ENCODE results near the gene DHCR7. TPM values are rescaled to one million over a fixed set of nuclear protein-coding genes. Genes with fewer than 3 reads are reported as not detected.

Gene DHCR7
- total and polyA plus RNA-seq, 2 experiments from 2014 or later: 13.6 to 15.7 TPM

DNA sequence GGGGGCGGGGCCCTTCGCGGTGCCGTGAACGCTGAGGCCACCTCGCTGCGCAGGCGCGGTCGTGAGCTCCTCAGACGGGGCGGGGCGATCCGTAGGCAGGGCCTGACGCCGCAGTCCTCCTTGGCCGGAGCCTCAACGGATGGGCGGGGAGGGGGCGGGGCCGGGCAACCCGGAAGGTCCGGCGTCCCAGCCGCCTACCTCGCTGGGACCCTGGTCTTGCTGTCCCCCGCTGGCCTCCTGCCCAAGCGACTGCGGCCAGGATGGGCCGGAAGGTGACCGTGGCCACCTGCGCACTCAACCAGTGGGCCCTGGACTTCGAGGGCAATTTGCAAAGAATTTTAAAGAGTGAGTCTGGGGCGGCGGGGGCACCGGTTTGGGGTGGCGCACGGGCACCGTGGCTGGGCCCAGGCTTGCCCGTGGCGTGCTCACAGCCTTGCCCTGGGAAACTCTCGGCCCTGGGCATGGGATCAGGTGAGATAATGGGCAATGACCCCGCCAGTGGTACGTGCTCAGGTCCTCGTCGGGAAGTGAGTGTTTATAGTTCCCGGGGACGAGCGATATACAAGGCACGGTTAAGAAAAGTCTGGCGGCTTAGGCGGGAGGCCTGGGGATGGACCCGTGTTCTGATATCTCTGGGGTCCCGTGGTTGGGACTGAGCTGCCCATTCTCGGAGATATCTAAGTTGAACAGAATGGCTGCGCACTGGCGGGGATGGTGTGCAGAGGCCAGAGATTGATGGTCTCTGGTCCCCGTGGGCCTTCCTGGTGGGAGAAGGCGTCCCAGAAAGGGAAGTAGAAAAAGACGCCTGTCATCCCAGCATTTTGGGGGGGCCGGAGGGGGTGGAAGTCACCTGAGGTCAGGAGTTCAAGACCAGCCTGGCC lies 5.1 kb upstream of the DHCR7 start, which contains the start of gene NADSYN1:
TSS of gene NADSYN1 (plus strand) at position 167 of the 881 bp plus-strand sequence. CDS start at position 261, 94 bp downstream.
- Histone ChIP-seq H4K20me1 (ENCODE audit: insufficient read depth) (no peaks in the 10 kb centered on the region), H3K79me2 (ENCODE audit: insufficient read depth) (peaks cover 19% of the 10 kb centered on the region), H3K27me3 (replicated peaks; ENCODE audit: insufficient read depth) (no peaks in the 10 kb centered on the region), H3K9me2 (ENCODE audit: insufficient read depth) (no peaks in the 10 kb centered on the region), H3K27ac (peak within 1 kb of the TSS; percentile 23), H3K36me3 (ENCODE audit: low read depth) (peaks cover 15% of the 10 kb centered on the region; the same call in 1 of the 2 replicates), H2AFZ (peak within 1 kb of the TSS; percentile 92), H3K4me2 (ENCODE audit: unreplicated experiment) (peak within 1 kb of the TSS; percentile 95), H3K9me3 (ENCODE audit: low read depth) (no peaks in the 10 kb centered on the region), H3K4me1 (ENCODE audit: insufficient read depth) (no peaks in the 10 kb centered on the region), H3K9ac (peak within 1 kb of the TSS; percentile 93), H3K4me3 (peak within 1 kb of the TSS; percentile 97), H3F3A (ENCODE audit: insufficient read depth) (no peaks in the 10 kb centered on the region)
- in situ Hi-C loops (cut with MboI): no loop called here
- TF ChIP-seq EZH2phosphoT487 (IDR thresholded peaks at IDR 0.05; ENCODE audit: insufficient read depth, low read depth) (no peak), EZH2 (IDR thresholded peaks at IDR 0.05; ENCODE audit: insufficient read depth, poor library complexity, severe bottlenecking) (no peak)
- DNase-seq: peak; percentile 99
- WGBS, 2 experiments (ENCODE audit: low coverage in 1 of 2, low lambda C conversion rate in 2 of 2, missing lambda C conversion rate in 2 of 2): 1% methylated on average over 39 to 56 of the region's 61 CpGs

DNA sequence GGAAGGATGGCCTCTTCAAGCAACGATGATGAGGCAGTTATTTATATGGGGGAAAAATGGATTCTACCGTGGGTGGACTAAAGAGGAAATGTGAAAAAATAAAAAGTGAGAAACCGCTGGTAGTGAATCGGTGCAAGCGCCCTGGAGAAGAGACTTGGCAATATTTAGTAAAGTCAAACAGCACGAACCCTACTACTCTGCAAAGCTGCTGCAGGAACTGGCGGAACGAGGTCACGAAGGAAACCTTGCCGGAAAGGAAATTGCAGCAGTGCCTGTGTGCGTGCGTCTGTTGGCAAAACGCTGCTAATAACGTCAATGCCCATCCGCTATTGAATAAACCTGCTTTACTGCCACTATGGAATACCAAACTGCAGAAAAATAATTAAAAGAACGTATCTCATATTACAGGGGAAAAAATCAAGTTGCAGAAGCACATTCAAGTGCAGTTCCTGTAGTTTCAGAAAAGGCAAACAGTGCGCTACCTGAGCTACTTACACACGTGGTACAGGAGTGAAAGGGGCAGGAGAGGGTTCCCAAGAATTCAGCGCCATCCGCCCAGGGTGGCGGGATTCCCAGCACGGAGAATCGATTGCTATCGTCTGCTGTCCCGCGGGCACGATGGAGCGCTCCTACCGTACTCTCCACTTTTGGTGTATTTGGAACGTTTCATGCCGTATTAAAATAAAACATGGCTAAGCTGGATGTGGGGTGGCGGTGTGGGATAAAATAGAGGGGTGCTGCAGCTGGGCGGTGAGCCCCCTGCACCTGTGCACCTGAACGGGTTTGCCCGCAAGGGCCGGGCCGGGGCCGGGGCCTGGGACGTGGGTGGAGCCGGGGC lies 4.2 kb upstream of the DHCR7 start:
- no peaks in the 10 kb centered on the region for H3K9me2 ChIP-seq (ENCODE audit: insufficient read depth)
- peak overlapping the region; percentile 93 for H3K9ac ChIP-seq
- peak; percentile 48 for DNase-seq
- H3K36me3 ChIP-seq (ENCODE audit: low read depth): peaks cover 15% of the 10 kb centered on the region; the same call in 1 of the 2 replicates
- no peak overlapping the region for H3K27ac ChIP-seq
- 0 out of 2 replicates have a peak, but pooled peaks cover 4% of the 10 kb centered on the region for H3K4me1 ChIP-seq (ENCODE audit: insufficient read depth)
- peak overlapping the region; percentile 95 for H3K4me2 ChIP-seq (ENCODE audit: unreplicated experiment)
- in situ Hi-C loops (cut with MboI): no loop called here
- TF ChIP-seq EZH2 (IDR thresholded peaks at IDR 0.05; ENCODE audit: insufficient read depth, poor library complexity, severe bottlenecking) (no peak), EZH2phosphoT487 (IDR thresholded peaks at IDR 0.05; ENCODE audit: insufficient read depth, low read depth) (no peak)
- no peaks in the 10 kb centered on the region for H3K9me3 ChIP-seq (ENCODE audit: low read depth)
- 0 out of 2 replicates have a peak, but pooled peaks cover 3% of the 10 kb centered on the region for H3F3A ChIP-seq (ENCODE audit: insufficient read depth)
- no peaks in the 10 kb centered on the region for H4K20me1 ChIP-seq (ENCODE audit: insufficient read depth)
- H2AFZ ChIP-seq: peak overlapping the region; percentile 92
- H3K4me3 ChIP-seq: peak overlapping the region; percentile 97
- H3K79me2 ChIP-seq (ENCODE audit: insufficient read depth): peaks cover 19% of the 10 kb centered on the region
- WGBS, 2 experiments (ENCODE audit: low coverage in 1 of 2, low lambda C conversion rate in 2 of 2, missing lambda C conversion rate in 2 of 2): 16% methylated on average over 33 to 39 of the region's 40 CpGs
- no peaks in the 10 kb centered on the region for H3K27me3 ChIP-seq (replicated peaks; ENCODE audit: insufficient read depth)

DNA sequence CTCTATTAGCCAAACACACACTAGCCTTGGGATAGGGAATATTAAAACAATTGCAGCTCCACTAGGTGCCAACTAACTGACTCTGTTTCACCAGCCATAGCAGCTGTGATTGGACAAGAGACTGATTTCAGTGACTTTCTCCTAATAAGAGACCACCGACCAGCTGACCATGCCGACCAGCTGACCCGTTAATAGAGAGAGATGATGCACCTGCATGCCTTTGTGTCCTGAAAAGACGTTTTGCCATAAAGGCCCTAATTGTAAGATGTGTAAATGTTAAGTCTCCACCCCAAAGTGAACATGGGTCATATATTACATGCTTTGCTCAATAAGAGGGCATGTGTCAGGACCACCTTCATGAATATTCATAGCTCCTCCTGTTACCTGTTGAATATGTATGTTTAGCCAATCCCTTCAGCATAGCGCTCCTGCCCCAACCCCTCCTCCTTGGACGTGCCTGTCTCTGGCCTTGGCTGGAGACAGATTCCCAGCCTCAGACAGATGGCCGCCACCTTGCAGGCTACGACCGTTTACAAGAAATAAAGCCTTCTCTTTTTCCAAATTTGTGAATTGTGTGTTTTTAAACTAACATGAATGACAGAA lies 3.5 kb upstream of the DHCR7 start:
- no peak overlapping the region for H2AFZ ChIP-seq
- 0 out of 2 replicates have a peak overlapping the region, but pooled peaks have one; percentile 97 for H3K4me3 ChIP-seq
- no peak for TF ChIP-seq EZH2 (IDR thresholded peaks at IDR 0.05; ENCODE audit: insufficient read depth, poor library complexity, severe bottlenecking)
- TF ChIP-seq EZH2phosphoT487 (IDR thresholded peaks at IDR 0.05; ENCODE audit: insufficient read depth, low read depth): no peak

More for the DNA sequence above, 3.5 kb upstream of the DHCR7 start:
- Histone ChIP-seq H3K4me2 (ENCODE audit: unreplicated experiment) (no peak overlapping the region), H3K9me3 (ENCODE audit: low read depth) (no peaks in the 10 kb centered on the region), H3K9ac (no peak overlapping the region), H3F3A (ENCODE audit: insufficient read depth) (0 out of 2 replicates have a peak, but pooled peaks cover 4% of the 10 kb centered on the region), H3K79me2 (ENCODE audit: insufficient read depth) (peaks cover 19% of the 10 kb centered on the region), H3K27ac (no peak overlapping the region), H4K20me1 (ENCODE audit: insufficient read depth) (no peaks in the 10 kb centered on the region), H3K36me3 (ENCODE audit: low read depth) (peaks cover 15% of the 10 kb centered on the region; the same call in 1 of the 2 replicates), H3K27me3 (replicated peaks; ENCODE audit: insufficient read depth) (no peaks in the 10 kb centered on the region), H3K4me1 (ENCODE audit: insufficient read depth) (0 out of 2 replicates have a peak, but pooled peaks cover 4% of the 10 kb centered on the region), H3K9me2 (ENCODE audit: insufficient read depth) (no peaks in the 10 kb centered on the region)
- DNase-seq: no peak
- WGBS, 2 experiments (ENCODE audit: low coverage in 1 of 2, low lambda C conversion rate in 2 of 2, missing lambda C conversion rate in 2 of 2): 87 to 89% methylated on average over 9 of the region's 9 CpGs
- in situ Hi-C loops (cut with MboI): no loop called here

All from GM23248 (cell line).